H7 (cell line): ENCODE data around the gene PHOX2B. TPM values are rescaled to one million over a fixed set of nuclear protein-coding genes. Genes with fewer than 3 reads are reported as not detected.
"Not testable (repeated sequence)": the region's sequence is repeated elsewhere in the genome, so short reads cannot be mapped to it uniquely, and the experiment has no call there.

Experiments
- DNase-seq: peaks from one replicate; pipeline ENCODE4 v3.0.0; 2012
- H3K27me3 ChIP-seq: 2 replicates; pipeline ENCODE4 v1.6.0; 2011; ENCODE audit warnings: mild to moderate bottlenecking, low read length; ENCODE audit not compliant: control insufficient read depth, insufficient read depth
- H3K36me3 ChIP-seq: replicated peaks from 2 replicates; pipeline ENCODE4 v1.5.1; 2011; ENCODE audit warnings: low read length; ENCODE audit not compliant: control insufficient read depth, insufficient read depth
- H3K4me3 ChIP-seq: 2 replicates; pipeline ENCODE4 v1.5.1; 2011; ENCODE audit warnings: low read depth, mild to moderate bottlenecking, control low read depth, low read length, moderate library complexity; ENCODE audit not compliant: insufficient read depth
- total RNA-seq: library from RNA; depleted of rRNA; stranded (reverse); fragments of >200 nt; shearing (Covaris generic); gene quantifications from 2 replicates; pipeline ENCODE4 v1.2.3, GENCODE V29; 2014

Gene PHOX2B
- total RNA-seq, 1 experiment from 2014 or later, result not detected

DNA sequence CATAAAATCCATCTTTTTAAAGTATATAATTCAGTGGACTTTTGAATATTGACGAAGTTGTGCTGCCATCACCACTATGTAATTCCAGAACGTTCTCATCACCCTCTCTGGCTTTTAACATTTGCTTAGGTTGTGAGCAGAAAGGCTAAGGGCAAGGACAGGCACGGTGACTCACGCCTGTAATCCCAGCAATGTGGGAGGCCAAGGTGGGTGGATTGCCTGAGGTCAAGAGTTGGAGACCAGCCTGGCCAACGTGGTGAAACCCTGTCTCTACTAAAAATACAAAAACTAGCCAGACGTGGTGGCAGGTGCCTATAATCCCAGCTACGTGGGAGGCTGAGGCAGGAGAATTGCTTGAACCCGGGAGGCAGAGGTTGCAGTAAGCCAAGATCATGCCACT, 11.0 kb downstream of the PHOX2B start:
- H3K4me3 ChIP-seq, DNase-seq, H3K36me3 ChIP-seq: not testable (repeated sequence)
- H3K27me3 ChIP-seq, result peaks cover 32% of the 10 kb centered on the region

DNA sequence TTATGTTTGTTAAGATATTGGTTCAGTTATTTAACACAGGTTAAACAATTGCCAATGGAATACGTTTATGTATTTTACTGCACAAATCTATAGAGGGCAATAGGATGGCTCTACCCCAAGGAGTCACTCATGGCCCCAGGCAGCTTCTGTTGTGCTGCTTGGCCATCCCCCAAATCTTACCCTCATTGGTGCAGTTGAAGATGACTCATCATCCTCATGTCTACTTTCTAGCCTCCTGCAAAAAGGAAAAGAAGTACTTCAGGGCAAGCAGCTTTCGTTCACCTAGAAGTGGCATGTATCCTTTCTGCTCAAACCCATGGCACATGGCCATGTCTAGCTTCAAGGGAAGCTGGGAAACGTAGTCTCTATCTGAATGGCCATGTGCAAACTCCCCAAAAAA, 14.2 kb downstream of the PHOX2B start:
- DNase-seq, result no peak
- Histone ChIP-seq H3K27me3 (peaks cover 1% of the 10 kb centered on the region), H3K36me3 (no peaks in the 10 kb centered on the region), H3K4me3 (no peak overlapping the region)

DNA sequence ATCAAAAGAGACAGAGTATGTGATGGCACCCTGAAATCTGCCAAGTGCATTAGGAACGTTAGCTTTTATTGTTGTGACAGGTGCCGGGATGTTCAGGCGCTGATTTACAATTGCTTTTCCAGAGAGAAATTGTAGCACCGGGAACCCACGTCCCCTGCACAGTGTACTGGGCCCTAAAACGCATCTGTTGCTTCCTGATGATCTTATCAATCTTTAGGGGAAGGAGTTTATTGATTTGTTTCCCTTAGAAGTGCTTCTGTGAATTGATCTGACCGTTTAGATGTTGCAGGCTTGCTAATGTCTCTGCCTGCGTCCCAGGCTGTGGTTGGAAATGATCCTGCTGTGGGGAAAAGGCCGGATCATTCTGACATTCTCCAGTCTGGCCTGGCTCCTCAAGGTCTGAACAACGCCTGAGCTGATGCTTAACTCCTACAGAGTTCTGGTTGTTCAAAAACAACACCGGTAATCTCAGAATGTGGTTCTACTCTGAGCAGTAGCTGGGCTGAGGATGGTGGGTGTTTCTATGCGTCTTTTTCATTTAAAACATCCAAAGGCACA, 16.9 kb downstream of the PHOX2B start:
- H3K27me3 ChIP-seq, result no peaks in the 10 kb centered on the region; the same call in 1 of the 2 replicates
- H3K36me3 ChIP-seq, result no peaks in the 10 kb centered on the region
- no peak for DNase-seq
- H3K4me3 ChIP-seq, result no peak overlapping the region

DNA sequence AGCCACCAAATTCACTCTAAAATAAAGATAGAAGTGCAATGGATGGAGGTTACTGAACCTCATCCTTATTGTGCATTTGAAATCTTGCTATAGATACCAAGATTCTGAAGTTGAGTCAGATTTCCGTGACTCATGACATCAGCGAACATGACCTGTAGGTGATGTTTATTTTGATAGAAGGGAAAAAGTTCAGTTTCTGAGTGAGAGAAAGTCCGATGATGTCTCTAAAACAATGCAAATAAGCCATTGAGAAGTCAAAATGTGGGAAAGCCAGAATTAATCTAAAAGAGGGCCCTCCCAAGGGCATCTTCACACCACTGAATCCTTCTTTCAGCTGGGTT, 20.0 kb downstream of the PHOX2B start:
- no peak overlapping the region for H3K4me3 ChIP-seq
- no peaks in the 10 kb centered on the region; the same call in 1 of the 2 replicates for H3K27me3 ChIP-seq
- DNase-seq, result no peak
- no peaks in the 10 kb centered on the region for H3K36me3 ChIP-seq

DNA sequence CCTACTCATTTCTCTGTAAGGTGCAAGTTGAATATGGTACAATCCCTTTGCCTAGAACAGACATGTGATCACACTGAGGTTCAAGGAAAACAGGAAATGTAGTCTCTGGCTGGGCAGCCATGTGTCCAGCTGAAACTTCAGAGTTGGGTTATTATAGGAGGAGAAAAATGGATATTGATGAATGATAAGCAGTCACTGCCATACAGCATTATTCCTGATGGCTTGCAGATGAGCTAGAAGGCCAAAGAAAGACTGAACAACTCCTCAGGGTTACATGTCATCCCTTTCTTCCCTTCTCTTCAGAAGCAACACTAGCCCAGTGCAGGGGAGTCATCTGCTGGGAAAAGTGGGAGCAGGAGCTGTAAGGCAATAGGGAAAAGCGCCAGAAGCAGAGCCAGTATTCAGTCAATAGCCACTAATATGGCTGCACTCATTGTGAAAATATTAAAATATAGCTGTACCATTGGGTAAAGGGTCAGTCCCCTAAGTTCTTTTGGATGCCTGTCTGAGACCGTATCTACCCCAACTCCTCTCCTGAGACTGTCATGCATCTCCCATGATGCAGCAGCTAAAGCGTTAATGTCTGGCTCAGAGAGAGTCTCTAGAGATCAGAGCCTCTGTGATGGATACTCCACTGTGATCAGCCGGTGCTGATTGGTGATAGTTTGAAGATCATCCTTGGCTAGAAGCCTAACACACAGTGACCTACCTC, 20.5 kb downstream of the PHOX2B start:
- H3K27me3 ChIP-seq, result no peaks in the 10 kb centered on the region; the same call in 1 of the 2 replicates
- H3K36me3 ChIP-seq, result no peaks in the 10 kb centered on the region
- DNase-seq, result no peak
- no peak overlapping the region for H3K4me3 ChIP-seq

DNA sequence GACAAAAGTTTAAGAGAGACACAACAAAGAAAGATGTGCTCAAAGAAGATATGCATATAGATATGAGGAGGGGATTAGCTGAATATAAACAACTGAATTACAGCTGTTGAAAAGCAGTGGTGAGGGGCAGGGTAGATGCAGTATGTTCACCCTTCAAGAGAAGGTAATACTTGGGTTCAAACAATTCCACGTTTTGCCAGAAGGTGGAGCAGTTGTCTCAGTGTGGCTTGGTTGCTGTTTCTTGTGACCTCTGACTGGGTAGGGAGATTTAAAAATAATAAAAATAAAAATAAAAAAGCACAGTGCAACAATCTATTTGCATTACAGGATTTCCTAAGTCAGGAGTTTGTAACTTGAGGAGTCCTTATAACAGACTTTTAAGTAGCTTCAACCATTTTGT, 23.3 kb downstream of the PHOX2B start:
- no peak for DNase-seq
- H3K4me3 ChIP-seq, result no peak overlapping the region
- H3K27me3 ChIP-seq, result no peaks in the 10 kb centered on the region; the same call in 1 of the 2 replicates
- H3K36me3 ChIP-seq, result no peaks in the 10 kb centered on the region

DNA sequence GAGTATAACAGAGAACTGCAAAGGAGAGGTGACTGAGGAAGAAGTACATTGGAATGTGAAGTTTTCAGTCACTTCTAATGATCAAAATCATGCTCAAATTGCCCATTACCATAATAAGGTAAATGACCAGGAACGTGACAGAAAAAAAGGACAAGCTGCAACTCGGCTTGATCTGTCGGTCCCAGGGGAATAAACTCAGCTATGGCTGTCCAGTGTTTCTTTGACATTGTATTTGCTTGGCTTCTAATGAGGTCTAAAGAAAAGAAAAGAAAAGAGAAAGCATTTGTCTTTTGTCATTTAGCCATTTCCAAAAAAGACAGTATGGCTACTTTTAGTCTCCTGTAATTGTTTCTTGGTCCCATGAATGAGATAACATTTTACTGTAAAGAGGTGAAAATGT, 25.2 kb downstream of the PHOX2B start:
- H3K36me3 ChIP-seq, result no peaks in the 10 kb centered on the region
- no peaks in the 10 kb centered on the region for H3K27me3 ChIP-seq
- no peak for DNase-seq
- H3K4me3 ChIP-seq, result no peak overlapping the region

DNA sequence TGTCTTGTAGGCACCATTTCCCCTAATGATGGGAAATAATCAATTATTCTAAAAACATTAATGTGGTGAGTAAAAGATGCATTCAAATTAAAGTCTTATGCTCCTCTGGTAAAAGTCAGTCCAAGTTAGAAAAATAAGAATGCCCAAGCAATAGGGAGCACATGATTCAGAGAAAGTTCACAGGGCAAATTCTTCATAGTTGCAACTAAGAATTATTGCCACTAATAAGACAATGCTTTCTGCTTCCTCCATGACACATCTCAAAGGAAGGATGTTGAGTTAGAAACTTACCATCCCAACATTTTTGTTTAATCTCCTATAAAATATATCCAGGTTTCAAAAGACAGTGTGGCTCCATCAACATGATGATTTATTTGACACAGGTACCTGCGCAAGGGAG, 26.3 kb downstream of the PHOX2B start:
- Histone ChIP-seq H3K27me3 (no peaks in the 10 kb centered on the region), H3K4me3 (no peak overlapping the region), H3K36me3 (no peaks in the 10 kb centered on the region)
- no peak for DNase-seq

DNA sequence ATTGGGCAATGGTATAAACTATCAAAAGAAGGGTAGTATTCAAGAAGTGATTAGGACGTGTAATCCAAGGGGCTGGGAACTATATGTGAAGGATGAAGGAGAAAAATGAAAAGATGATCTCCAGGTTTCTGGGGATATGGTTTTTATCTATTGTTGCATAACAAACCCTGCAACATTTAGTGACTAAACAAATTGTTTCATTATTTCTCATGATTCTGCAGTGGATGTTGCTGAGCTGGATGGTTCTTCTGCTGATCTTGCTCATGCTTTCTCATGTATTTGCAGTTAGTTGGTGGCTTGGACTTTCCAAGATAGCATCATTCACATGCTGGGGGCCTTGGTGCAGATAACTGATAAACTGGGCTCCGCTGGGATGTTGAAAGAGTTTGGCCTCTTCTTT, 29.1 kb downstream of the PHOX2B start:
- H3K36me3 ChIP-seq, result no peaks in the 10 kb centered on the region
- no peak overlapping the region for H3K4me3 ChIP-seq
- no peak for DNase-seq
- no peaks in the 10 kb centered on the region for H3K27me3 ChIP-seq

DNA sequence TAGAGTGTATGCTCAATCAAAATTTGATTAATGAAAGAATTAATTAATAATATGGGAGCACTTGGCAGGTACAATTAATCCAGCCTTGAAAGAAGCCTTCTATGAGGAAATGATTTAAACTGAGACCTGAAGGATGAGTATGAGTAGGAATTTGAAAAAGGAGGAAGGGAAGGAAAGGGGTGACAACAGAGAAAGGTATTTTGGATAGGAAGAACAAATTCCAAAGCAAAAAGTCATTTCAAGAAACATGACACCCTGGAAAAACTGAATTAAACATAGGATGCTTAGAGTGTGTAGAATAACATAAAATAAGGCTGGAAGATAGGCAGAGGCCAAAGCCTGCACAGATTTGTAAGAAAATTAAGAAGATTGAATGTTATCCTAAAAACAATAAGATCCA, 29.6 kb downstream of the PHOX2B start:
- Histone ChIP-seq H3K4me3 (no peak overlapping the region), H3K27me3 (no peaks in the 10 kb centered on the region), H3K36me3 (no peaks in the 10 kb centered on the region)
- DNase-seq, result no peak

DNA sequence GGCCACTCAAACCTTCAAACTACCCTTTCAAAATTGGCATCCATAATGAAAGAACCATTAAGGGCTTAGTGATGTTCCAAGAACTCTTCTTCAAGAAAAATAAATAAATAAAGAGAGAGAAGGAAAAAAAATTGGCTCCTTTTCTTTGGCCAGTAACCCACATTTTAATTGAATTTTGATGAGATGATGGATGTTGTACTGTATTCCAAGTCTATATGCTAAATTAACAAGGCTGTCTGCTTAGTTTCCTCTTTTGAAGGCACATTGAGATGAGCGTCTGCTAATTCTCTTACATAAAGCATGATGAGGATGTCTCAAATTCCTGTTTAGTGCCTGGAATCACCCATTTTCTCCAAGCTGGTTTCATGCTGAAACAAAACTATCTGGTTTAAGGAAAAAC, 33.4 kb downstream of the PHOX2B start:
- H3K27me3 ChIP-seq, result no peaks in the 10 kb centered on the region
- no peak overlapping the region for H3K4me3 ChIP-seq
- no peaks in the 10 kb centered on the region for H3K36me3 ChIP-seq
- DNase-seq, result no peak

DNA sequence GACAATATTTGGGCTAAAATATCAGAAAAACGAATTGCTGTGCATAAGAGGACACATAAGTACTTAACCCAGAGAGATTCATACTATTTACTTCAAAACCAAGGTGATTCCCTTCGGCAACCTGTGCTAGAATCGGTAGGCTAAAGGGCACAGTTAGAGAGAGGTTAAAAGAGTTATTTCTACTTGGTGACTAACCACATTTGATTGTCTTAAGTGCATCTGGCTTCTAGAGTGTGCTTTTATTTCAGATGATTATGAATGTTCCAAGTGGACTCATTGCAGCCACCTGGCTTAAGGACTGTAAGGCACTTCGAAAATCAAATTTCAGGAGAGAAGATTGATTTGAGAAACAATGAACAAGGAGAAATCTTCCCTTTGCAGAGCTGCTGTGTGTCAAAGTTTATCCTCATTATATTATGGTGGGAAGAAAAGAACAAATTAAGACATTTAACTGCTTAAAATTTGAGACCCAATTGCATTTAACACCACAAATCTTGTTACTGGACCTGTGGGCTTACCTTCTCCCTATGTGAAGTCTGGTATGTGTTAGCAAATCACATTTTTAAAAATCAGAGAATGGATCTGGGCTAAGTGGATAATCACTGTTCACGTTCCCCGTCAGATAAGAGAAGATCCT, 34.0 kb downstream of the PHOX2B start:
- no peak for DNase-seq
- Histone ChIP-seq H3K27me3 (no peaks in the 10 kb centered on the region), H3K36me3 (no peaks in the 10 kb centered on the region), H3K4me3 (no peak overlapping the region)

DNA sequence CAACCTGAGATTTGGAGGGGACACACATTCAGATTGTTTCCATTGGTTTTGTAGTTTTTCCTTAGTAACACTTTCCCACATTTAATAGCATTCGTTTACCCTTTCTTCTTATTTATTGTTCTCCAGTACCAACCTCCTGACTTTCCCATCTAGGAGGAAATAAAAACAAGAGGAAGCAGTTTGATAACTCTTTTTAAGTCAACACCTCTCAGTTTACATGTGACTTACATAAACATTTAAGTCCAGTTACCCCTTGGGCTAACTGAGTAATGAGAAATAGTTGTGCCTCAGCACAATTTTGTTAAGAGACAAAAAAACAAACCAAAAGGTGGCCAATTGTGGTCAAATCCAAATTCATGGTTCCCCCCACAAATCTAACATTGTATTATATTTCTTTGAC, 34.8 kb downstream of the PHOX2B start:
- no peaks in the 10 kb centered on the region for H3K36me3 ChIP-seq
- no peaks in the 10 kb centered on the region for H3K27me3 ChIP-seq
- DNase-seq, result no peak
- H3K4me3 ChIP-seq, result no peak overlapping the region

DNA sequence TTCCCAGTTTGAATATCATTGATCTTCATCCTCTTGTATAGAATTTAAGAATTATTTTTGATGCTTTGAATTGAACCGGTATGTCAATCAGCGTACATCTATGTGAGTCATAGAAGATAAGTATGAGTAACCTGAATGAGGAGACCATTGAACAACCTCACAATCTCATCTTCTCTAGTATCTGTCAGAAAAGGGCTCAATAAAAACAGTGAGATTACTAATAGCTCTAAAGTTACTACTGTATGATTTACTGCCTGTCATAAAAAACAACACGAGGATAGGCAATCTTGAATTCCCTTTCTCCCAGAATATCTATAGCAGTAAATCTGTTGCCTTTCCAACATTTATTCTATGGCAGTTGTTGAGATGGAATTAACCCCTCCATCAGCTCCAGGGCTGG, 36.1 kb downstream of the PHOX2B start:
- Histone ChIP-seq H3K36me3 (no peaks in the 10 kb centered on the region), H3K27me3 (no peaks in the 10 kb centered on the region), H3K4me3 (no peak overlapping the region)
- no peak for DNase-seq

DNA sequence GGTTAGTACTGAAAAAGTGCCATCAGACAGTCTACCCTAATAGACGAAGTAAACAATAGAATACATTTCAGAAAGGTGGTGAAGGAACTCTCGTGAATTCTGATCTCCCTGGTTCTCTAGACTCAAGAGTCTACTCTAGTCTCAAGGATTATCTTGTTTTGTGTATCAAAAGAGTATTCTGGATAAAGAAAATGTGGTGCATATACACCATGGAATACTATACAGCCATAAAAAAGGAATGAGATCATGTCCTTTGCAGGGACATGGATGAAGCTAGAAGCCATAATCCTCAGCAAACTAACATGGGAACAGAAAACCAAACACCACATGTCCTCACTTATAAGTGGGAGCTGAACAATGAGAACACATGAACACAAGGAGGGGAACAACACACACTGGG, 36.9 kb downstream of the PHOX2B start:
- not testable (repeated sequence) for H3K36me3 ChIP-seq, DNase-seq, H3K27me3 ChIP-seq, H3K4me3 ChIP-seq
